ENCODE data around the gene CR1L. TPM values are rescaled to one million over a fixed set of nuclear protein-coding genes. Genes with fewer than 3 reads are reported as not detected.
A peak's percentile ranks its signal among the peaks of the same experiment; 100 is the strongest.

Gene CR1L
- total RNA-seq, 2 donors from 2014 or later: not detected

- intact Hi-C loops (cut with DNase I): no loop called here
- ATAC-seq (no peak), DNase-seq (no peak)
- Histone ChIP-seq H3K4me3 (no peak overlapping the region), H3K27me3 (no peaks in the 10 kb centered on the region), H3K9me3 (no peaks in the 10 kb centered on the region), H3K4me1 (peaks cover 24% of the 10 kb centered on the region), H3K27ac (no peak overlapping the region), H3K36me3 (replicated peaks in 1 of 2; ENCODE audit: insufficient read depth in 1 of 2, low read depth in 2 of 2) (no peaks in the 10 kb centered on the region)
- no peak for TF ChIP-seq POLR2A (IDR thresholded peaks at IDR 0.05)
- no peak for TF ChIP-seq CTCF (IDR thresholded peaks at IDR 0.05)
- 47 to 49% methylated on average over 4 of the region's 4 CpGs for WGBS, 2 donors
These were observed 2.9 kb downstream of the CR1L start for GRCh38 chr1:207647671-207648333.

GRCh38 chr1:207648334-207649209 is 3.6 kb downstream of the CR1L start:
- H3K4me3 ChIP-seq: no peak overlapping the region
- H3K27ac ChIP-seq: no peak overlapping the region
- intact Hi-C loops (cut with DNase I): no loop called here
- peak in 2 of 4 donors; percentile 22 to 33 for DNase-seq
- peaks cover 24% of the 10 kb centered on the region for H3K4me1 ChIP-seq
- ATAC-seq: no peak
- no peaks in the 10 kb centered on the region for H3K9me3 ChIP-seq
- TF ChIP-seq POLR2A (IDR thresholded peaks at IDR 0.05) (no peak), CTCF (IDR thresholded peaks at IDR 0.05) (no peak)
- WGBS, 2 donors: 12 to 19% methylated on average over 5 of the region's 5 CpGs
- H3K27me3 ChIP-seq: no peaks in the 10 kb centered on the region
- H3K36me3 ChIP-seq (replicated peaks in 1 of 2; ENCODE audit: insufficient read depth in 1 of 2, low read depth in 2 of 2): no peaks in the 10 kb centered on the region

- Histone ChIP-seq H3K27ac (no peak overlapping the region), H3K4me3 (no peak overlapping the region), H3K9me3 (no peaks in the 10 kb centered on the region), H3K4me1 (peaks cover 24% of the 10 kb centered on the region), H3K27me3 (no peaks in the 10 kb centered on the region), H3K36me3 (replicated peaks in 1 of 2; ENCODE audit: insufficient read depth in 1 of 2, low read depth in 2 of 2) (no peaks in the 10 kb centered on the region)
- TF ChIP-seq POLR2A (IDR thresholded peaks at IDR 0.05): no peak
- no peak for TF ChIP-seq CTCF (IDR thresholded peaks at IDR 0.05)
- intact Hi-C loops (cut with DNase I): no loop called here
- WGBS, 2 donors: 78 to 88% methylated on average over 5 of the region's 5 CpGs
- DNase-seq (no peak), ATAC-seq (no peak)
These were observed 4.3 kb downstream of the CR1L start for GRCh38 chr1:207649210-207649753.

- TF ChIP-seq CTCF (IDR thresholded peaks at IDR 0.05) (no peak), POLR2A (IDR thresholded peaks at IDR 0.05) (no peak)
- H3K4me1 ChIP-seq: peaks cover 17% of the 10 kb centered on the region
- ATAC-seq (no peak), DNase-seq (no peak)
- intact Hi-C loops (cut with DNase I): no loop called here
- no peak overlapping the region for H3K27ac ChIP-seq
- WGBS, 2 donors: 69 to 70% methylated on average over 4 of the region's 4 CpGs
- no peaks in the 10 kb centered on the region for H3K36me3 ChIP-seq (replicated peaks in 1 of 2; ENCODE audit: insufficient read depth in 1 of 2, low read depth in 2 of 2)
- H3K27me3 ChIP-seq: no peaks in the 10 kb centered on the region
- H3K9me3 ChIP-seq: no peaks in the 10 kb centered on the region
- H3K4me3 ChIP-seq: no peak overlapping the region
These were observed 5.1 kb downstream of the CR1L start for GRCh38 chr1:207649865-207650580.
